GM18508 (cell line): ENCODE results near the gene DLL1.

ENCODE experiments used
- ATAC-seq: cut with Tn5 transposase; IDR thresholded peaks from one replicate; pipeline ENCODE4 v1.9.1; 2021; ENCODE audit warnings: moderate number of reproducible peaks; ENCODE audit not compliant: insufficient read depth, unreplicated experiment

The DLL1 gene

DNA sequence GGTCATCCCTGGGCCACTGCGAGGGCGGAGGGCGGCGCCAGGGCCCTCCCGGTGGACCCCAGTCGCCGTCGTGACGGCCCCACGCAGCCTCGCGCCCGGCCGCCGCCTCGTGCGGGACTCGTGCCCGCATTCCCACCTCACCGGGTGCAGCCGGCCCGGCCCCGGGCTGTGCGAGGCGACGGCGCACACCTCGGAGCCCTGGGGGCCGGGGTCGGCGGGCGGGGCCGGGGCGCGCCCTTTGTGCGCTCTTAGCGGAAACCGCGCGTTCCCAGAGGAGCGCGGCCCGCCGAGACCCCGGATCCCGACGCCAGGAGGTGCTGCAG, 5.5 kb upstream of the DLL1 start:
- no peak for ATAC-seq

DNA sequence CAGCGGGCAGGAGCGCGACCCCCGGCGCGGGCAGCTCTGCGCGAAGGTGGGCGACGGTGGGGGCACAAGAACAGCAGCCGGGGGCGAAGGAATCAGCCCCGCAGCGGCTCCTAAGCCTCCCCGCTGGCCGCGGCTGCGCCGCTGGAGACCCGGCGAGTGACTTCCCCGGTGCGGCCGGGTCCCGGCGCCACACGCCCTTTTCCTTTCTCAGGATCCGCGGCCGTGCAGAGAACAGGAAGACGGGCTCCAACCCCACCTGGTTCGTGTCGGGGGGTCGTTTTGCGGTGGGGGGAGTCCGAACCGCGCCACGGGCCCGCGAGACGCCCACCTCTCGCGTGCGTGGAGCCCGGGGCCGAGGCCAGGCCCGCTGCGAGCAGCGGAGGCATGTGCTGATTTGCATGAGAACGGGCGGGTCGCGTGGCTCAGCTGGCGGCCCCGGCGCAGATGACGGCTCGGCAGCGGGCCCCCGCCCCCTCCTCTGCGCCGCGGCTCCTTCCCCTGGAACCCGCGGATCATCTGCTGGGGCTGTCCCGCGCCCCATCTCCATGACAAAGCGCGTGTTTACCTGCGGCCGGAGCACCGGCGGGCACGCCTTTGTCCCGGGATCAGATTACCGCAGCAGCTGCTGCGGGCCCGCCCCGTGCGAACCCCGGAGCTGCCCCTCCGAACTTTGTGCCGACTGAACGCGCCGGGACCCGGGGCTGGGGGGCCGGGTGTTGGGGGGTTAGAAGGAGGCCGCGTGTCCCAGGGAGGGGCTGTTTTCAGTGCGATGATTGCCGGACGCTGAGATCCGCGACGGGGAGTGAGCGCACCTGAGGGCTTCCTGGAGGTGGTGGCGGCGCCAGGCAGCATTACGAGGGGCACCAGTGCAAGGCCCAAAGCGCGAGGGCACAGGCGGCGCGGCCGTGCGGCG, 4.9 kb upstream of the DLL1 start:
- no peak for ATAC-seq

DNA sequence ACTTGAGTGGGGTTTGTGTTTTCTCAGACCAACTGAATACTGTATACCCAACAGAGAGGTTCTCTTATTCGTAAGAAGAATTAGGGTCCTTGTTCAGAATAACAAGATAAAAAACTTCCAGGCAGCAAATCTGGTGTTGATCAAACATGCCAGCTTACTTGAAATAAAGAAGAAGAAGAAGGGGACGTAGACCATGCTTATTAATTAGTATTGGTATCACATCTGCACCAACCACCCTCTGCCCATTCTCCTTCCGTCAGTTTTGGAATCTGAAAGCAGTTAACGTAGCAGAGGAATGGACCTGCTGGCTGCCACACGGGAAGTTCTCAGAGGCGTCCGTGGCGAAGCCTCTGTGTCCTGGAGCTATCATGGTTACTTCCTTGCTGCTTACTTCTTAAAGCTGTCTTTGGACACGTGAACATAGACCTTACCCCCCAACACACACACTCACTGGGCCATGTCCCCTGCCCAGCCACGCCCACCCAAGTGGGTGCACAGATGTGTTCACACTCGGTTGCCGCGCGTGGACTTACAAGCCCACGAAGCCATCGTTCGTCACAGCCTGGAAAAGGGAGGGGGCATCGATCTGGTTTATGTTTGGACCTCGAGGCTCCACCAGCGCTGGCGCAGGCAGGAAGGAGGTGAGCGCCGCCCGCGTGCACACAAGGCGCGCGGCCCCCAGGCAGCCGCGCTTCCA, 4.1 kb upstream of the DLL1 start:
- no peak for ATAC-seq

DNA sequence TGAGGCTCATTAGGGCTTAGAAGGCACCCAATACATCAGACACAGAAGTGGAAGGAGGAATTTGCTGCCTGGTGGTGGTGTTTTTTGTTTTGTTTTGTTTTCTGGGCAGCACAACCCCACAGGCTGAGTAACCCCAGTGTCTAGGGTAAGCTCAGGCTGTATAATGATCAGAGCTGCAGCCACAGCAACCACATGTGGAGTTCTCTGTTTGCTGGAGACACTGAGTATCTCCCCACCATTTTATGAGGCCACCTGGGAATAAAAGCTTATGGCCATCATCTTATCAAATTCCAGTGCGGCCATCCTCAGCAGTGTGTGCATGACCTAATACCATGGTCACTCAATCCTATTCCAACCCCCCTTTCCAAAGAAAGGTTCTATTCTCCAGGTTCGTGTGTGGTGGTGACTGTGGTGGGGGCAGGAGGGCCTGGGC, 3.4 kb upstream of the DLL1 start:
- no peak for ATAC-seq

DNA sequence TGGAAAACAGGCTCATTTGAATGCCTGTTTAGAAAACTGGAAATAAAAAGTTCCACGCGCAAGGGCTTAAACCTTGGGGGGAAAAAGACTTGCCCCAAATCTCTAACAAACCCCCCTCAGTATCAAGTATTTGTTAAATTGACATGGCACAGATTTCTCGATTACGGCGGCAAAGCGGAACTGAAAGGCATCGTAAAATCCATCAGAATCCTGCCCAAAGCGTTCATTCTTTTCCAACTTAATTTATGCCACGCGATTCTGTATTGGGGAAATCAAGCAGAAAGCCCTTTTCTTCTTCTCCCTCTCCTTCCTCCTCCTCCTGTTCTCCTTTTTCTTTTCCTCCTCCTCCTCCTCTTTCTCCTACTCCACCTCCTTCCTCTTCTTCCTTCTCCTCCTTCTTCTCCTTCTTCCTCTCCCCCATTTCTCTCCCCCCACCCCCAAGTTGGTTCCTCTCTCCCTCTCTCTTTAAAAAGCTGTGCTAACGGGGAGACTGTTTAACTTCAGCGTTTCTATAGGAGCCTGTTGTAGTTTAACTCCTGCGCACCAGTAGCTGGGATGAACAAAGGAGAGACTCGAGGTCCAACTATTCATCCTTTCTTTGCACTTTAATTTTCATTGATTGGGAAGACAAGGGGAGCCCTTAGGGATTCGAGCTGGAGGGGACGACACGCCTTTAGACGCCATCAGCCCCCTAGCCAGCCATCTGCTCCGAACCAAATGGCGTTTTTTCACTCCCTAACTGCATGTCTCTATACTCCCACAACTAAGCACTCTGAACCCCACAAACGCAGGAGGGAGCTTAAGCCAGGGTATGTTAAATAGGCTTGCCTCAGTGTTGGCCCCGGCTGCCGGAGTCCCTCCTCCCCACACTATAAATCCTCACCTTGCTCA, 2.7 kb upstream of the DLL1 start:
- ATAC-seq, result no peak

DNA sequence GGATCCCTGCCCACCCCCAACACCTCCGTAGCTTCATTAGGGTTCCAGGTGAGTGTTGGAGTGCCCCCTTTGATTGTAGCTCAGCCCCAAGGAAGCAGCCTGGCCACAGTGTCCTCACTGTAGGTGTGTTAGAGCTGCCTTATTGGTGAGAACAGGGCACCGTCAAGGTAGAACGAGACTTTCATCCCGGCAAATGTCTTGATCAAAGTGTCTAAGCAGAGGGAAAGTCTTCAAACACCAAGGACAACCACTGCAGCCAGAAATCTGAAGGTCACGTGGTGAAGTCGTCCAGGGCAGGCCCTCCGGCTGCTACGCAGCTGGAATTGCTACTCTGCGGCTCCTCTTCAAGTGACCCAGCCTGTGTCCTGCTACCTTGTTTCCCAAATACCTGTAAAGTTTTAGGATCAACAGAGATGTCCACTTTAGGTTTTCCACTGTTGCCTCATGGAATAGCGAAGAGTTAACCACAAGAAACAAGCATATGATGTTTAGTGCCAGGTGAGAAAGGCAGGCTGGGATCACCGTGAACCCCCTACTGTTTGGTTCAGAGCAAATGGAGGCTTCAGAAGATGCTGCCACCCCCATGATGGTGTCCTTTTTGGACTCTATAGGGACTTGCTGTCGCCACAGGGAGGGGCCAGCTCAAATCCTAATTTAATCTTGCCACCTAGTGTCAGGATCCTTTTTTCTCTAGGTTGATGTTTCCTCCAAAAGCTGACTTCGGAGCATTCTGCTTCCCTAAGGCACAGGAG, 1.7 kb upstream of the DLL1 start:
- no peak for ATAC-seq

DNA sequence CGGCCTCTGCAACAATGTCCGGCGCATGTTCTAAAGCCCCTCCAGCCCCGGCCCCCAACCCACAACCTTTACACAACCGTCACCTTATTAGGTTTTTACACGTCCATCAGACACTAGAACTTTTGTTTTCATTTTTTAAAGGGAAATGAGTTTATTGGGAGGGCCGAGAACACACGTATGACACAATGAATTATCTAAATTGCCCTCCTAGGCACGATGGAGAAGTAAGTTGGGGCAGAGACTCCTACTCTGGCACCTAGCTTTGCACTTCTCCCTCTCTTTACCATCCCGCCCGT, 1.2 kb upstream of the DLL1 start:
- ATAC-seq, result no peak

DNA sequence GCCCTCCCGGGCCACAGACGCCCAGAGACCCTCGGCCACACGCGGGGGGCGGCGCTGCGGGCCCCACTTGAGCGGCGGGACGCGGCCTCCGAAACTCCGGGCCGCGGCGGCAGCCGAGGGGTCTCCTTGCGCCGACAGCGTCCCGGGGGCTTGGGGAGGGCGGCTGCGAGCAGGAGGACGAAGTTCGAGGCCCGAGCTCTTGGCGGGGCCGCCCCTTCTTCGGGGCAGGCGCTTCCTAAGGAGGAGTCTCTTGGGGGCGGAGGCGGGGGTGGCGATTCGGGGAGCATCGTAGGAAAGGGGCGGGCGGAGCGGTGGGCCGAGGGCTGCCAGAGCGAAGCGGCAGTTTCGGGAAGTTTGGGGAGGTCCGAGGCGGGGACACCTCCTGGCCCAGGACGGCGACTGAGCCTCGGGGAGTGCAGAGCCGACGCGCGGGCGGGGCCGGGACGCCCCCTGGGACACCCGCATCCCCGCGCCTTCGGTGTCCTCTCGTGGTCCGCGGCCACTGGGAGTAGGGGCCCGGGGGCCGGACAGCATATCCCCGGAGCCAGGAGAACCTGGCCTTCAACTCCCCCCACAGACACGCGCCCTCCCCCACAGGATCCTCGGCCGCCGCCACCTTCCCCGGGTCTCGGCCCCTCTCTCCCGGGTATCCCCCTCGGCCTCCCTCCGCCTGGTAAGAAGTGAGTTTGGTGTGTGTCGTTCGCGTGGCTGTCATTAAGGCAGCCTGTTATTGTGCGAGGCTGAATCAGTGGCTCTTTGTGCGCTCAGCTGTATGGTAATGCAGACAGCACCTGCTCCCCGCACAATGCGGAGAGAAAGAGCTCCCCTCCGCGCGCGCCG, 613 bp upstream of the DLL1 start:
- ATAC-seq, result no peak

DNA sequence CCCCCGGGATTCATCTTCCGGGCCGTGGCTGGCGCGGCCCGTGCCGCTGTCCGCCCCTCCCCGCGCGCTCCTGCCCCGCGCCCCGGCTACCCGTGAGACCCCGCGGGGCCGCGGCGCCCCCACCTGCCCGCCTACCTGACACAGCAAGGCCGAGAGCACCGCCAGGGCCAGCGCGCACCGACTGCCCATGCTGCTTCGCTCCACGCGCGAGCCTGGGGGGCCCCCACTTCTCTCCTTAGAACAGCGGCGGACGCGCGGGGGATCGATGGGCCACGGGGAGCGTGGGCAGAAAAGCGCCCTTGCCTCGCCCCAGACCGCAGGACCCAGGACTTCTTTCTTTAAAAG, 955 bp downstream of the DLL1 start:
- ATAC-seq, result no peak

DNA sequence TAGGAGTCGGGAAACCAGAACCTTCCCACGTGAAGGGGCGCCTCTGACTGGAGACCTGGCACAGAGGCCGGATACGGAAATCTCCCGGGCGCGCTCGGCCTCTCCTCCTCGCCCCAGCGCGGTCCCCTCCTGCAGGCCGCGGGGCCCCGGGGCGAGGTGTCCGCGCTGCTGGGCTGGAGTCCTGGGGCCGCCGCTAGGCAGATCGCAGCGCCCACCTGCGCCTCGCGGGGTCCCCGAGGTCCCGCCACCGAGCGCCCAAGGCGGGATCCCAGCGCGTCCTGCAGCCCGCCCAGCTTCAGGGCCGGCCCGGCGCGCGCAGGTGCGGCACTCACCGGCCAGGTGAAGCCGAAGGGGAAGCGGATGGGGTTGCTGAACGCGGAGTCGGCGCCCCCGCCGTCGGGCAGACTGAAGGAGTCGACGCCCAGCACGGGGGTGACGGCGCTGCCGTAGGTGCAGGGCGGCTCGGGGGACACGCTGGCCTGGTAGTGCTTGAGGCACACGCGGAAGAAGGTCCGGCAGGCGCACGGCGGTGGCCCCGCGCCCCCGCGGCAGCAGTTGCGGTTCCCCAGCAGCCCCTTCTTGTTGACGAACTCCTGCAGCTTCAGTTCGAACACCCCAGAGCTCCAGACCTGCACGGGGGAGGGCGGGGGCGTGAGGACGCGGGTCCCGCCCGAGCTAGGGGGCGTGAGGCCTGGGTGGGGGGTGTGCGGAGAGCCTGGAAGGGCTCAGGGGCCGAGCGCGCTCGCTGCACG, 1.5 kb downstream of the DLL1 start:
- ATAC-seq, result no peak

DNA sequence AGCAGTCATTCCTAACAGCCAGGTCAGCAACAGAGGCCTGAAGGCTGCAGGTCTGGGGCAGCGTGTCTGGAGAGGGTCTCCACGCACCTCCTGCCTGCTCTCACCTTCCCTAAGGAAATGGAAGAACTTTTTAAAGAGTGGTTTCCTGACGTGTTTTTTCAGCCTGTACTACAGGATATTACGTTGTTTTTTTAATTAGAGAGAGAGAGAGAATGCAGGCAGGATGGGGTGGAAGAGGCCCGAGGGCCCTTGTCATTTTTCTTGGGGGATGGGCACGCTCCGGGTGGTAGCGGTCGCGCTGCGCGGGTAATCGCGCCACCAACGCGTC, 2.1 kb downstream of the DLL1 start:
- no peak for ATAC-seq

DNA sequence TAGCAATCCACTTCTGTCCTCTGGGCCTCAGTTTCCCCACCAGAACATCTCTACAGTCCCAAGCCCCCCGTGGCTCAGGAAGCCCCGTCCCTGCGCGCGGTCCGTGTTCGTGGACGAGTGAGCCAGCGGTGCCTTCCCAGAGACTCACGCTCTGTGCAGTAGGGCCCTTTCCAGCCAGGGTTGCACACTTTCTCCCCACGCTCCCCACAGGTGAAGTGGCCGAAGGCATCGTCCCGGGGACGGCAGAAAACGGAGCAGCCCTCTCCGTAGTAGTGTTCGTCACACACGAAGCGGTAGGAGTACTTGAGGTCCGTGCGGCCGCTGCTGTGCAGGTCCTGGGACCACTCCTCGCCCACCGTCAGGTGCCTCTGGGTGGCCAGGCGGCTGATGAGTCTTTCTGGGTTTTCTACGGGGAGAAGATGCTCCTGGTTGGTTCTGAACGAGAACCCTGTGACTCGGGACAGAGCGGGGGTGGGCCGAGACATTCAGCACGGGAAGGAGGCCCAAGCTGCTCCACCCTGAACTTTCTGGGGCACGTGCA, 2.7 kb downstream of the DLL1 start:
- ATAC-seq, result no peak

DNA sequence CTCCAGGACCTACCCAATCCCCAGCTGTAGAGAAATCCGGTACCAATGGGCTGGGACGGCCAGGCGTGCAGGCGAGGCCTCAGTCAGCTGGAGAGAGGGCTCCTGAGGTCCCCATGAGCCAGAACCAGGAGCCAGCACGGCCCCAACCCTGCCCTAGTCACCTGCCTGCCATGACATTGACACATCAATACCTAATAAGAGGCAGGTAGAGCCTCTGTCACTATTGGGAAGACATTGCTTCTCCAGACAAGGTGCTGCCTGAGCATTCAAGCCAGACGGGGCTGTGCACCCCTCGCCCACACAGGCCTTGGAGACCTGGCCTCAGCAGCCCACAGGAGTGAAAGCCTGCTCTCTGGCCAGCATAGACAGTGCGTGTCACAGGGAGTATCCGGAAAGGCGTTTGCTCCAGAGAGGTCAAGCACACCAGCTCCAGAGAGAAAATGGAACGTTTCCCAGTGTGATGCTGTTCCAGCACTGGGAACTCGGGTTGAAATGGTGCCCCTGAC, 3.5 kb downstream of the DLL1 start:
- ATAC-seq, result no peak

DNA sequence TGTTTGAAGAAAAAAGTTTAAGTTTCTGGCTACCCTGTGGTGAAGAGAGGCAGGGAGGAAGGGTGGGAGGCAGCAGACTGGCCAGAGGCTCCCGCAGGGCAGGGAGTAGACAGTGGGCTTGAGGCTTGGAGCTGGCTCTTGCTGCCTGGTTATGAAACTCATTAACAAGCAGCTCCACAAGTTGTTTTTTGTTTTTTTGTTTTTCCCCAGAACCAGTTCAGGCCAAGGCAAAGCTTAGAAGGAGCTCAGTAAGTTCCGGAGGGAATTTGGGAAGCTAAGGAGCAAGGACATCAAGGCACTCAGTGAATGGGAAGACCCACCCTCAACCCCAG, 4.0 kb downstream of the DLL1 start:
- no peak for ATAC-seq

DNA sequence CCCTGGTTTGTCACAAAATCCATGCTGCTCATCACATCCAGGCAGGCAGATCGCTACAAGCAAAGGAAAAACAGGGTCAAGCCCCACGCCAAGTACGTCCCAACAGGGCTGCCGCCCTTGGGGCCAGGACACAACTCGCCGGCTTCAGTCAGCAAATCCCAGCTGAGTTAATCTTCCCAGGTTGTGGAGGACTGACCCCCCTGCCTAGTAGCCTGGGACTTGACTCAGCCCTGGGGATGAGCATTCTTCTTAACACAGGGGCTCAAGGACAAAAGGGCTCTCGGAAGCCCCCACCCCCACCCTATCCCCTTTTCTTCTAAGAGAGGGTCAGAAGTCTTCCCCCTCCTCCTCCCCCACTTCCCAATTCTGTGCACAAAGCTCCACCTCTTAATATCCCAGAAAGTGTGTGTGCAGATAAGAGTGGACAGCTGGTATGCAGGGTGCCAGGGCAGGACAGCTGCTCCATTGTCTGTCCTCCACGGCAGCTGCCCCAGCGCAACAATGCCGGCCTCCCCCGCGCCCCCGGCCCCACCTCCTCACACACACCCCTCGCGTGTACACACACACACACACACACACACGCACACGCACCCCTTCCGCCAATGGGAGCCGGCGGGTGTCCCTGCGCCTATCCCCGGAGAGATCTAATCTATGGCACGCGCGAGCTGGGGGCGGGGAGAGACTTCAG, 4.5 kb downstream of the DLL1 start:
- no peak for ATAC-seq

DNA sequence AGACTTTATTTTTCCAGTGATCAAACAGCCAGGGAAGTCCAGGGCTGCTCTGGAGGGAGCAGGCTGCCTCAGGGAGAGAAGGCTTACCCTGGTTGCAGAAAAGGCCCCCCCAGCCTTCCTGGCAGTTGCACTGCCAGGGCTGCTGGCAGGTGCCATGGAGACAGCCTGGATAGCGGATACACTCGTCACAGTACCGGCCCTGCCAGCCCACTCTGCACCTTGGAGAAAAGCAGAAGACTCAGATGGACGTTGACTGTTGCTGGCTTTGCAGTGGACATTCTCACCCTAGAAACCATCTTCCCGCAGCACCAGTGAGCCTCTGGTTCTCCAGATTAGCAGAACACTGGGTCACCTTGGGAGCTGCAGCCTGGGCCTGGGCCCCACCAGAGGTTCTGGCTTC, 5.4 kb downstream of the DLL1 start:
- ATAC-seq, result no peak

DNA sequence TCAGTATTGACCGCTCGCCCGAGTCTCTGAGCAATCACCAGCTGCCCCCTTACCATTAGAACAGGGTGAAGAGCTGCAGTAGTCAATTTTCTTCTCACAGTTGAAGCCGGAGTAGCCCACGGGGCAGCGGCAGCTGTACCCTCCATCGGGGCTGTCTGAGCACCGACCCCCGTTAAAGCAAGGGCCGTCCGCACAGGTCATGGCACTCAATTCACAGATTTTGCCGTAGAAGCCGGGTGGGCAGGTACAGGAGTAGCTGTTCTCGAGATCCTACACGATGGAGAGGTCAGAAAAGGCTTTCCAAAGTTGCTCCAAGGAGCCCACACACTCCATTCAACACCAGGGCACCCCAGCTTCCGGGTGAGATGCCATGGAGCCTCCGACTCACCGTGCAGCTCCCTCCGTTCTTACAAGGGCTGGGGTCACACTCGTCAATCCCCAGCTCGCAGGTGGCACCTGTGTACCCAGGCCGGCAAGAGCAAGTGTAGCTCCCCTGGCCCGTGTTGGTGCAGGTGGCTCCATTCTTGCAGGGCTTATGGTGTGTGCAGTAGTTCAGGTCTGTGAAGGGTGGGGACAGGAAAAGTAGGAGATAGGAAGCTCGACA, 5.9 kb downstream of the DLL1 start:
- ATAC-seq, result no peak
